Measurements from ENCODE around the gene KRTAP15-1. TPM values are rescaled to one million over a fixed set of nuclear protein-coding genes. Genes with fewer than 3 reads are reported as not detected.

Gene KRTAP15-1
- total RNA-seq, 1 donor from 2014 or later, result not detected

- DNase-seq (ENCODE audit: low spot score), result no peak
- no peaks in the 10 kb centered on the region for H3K36me3 Mint-ChIP-seq (ENCODE audit: low read depth, unreplicated experiment)
- no peak overlapping the region for H3K27ac Mint-ChIP-seq (ENCODE audit: unreplicated experiment)
- H3K9me3 Mint-ChIP-seq (ENCODE audit: unreplicated experiment), result no peaks in the 10 kb centered on the region
- peaks cover 2% of the 10 kb centered on the region for H3K27me3 Mint-ChIP-seq (ENCODE audit: unreplicated experiment)
- no peak overlapping the region for H3K4me3 Mint-ChIP-seq (ENCODE audit: unreplicated experiment)
- TF ChIP-seq, protein P1, sequence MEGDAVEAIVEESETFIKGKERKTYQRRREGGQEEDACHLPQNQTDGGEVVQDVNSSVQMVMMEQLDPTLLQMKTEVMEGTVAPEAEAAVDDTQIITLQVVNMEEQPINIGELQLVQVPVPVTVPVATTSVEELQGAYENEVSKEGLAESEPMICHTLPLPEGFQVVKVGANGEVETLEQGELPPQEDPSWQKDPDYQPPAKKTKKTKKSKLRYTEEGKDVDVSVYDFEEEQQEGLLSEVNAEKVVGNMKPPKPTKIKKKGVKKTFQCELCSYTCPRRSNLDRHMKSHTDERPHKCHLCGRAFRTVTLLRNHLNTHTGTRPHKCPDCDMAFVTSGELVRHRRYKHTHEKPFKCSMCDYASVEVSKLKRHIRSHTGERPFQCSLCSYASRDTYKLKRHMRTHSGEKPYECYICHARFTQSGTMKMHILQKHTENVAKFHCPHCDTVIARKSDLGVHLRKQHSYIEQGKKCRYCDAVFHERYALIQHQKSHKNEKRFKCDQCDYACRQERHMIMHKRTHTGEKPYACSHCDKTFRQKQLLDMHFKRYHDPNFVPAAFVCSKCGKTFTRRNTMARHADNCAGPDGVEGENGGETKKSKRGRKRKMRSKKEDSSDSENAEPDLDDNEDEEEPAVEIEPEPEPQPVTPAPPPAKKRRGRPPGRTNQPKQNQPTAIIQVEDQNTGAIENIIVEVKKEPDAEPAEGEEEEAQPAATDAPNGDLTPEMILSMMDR (IDR thresholded peaks at IDR 0.05; ENCODE audit: unreplicated experiment), result no peak
- no peaks in the 10 kb centered on the region for H3K4me1 Mint-ChIP-seq (ENCODE audit: unreplicated experiment)
These were observed 29.0 kb downstream of the KRTAP15-1 start for GRCh38 chr21:30468900-30469714.

DNA sequence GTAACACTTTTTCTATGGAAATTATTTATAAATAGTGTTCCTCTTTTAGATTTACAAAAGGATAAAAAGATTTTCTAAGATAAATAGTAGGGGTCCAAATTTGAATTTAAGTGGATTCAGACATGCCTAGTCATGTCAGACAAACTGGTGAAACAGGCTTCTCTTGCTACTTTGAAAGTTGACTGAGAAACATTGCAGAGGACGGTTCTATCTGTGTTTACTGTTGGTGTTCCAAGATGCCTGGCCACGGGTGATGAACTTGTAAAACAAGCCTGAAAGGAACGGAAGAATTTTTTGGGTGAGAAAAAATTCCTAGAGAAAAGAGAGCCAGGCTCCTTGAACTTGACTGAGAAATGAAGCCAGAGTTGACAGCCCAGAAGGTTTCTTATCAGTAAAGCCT is 37.9 kb downstream of the KRTAP15-1 start:
- Mint-ChIP-seq H3K4me1 (ENCODE audit: unreplicated experiment) (no peaks in the 10 kb centered on the region), H3K36me3 (ENCODE audit: low read depth, unreplicated experiment) (no peaks in the 10 kb centered on the region), H3K9me3 (ENCODE audit: unreplicated experiment) (no peaks in the 10 kb centered on the region), H3K4me3 (ENCODE audit: unreplicated experiment) (no peak overlapping the region), H3K27me3 (ENCODE audit: unreplicated experiment) (no peaks in the 10 kb centered on the region), H3K27ac (ENCODE audit: unreplicated experiment) (no peak overlapping the region)
- TF ChIP-seq, protein P1 (IDR thresholded peaks at IDR 0.05; ENCODE audit: unreplicated experiment), result no peak
- no peak for DNase-seq (ENCODE audit: low spot score)

DNA sequence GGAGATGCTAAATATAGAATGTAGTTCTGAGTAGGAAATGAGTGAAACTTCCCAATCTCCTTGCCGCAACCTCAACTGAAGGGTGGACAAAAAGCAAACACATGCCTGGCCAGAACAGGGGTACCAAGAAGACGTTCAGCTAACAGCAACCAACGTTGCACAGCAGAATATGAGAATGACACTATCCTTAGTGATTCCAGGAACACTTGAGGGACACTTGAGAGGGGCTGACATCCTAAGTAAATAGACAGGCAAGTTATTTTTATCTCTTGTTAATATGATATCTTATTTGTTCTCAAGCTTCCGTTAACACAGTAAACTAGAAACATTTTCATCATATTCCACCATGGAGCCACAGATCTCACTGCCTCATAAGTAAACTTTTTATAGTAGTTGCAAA is 39.2 kb downstream of the KRTAP15-1 start:
- TF ChIP-seq, protein P1 (IDR thresholded peaks at IDR 0.05; ENCODE audit: unreplicated experiment), result no peak
- H3K36me3 Mint-ChIP-seq (ENCODE audit: low read depth, unreplicated experiment), result no peaks in the 10 kb centered on the region
- no peaks in the 10 kb centered on the region for H3K4me1 Mint-ChIP-seq (ENCODE audit: unreplicated experiment)
- H3K27me3 Mint-ChIP-seq (ENCODE audit: unreplicated experiment), result no peaks in the 10 kb centered on the region
- no peak overlapping the region for H3K27ac Mint-ChIP-seq (ENCODE audit: unreplicated experiment)
- no peaks in the 10 kb centered on the region for H3K9me3 Mint-ChIP-seq (ENCODE audit: unreplicated experiment)
- no peak for DNase-seq (ENCODE audit: low spot score)
- H3K4me3 Mint-ChIP-seq (ENCODE audit: unreplicated experiment), result no peak overlapping the region

DNA sequence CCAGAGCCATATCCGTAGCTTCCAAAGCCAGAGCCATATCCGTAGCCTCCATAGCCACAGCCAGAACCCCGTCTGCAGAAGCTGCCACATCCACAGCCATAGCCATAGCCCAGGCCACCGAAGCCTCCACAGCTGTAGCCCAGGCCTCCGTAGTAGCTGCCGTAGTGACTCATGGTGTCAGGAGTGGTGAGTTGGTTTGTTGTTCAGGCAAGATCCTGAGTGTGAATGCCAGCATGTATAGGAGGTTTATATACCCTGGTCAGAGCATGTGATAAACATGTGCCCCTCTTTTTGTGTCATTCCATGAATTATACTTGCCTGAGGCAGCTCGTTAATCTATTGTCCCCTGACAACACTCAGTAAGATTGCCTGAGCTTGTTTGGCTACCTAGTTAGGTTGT is 40.1 kb downstream of the KRTAP15-1 start, which contains the start of gene KRTAP19-1:
KRTAP19-1 (minus strand) TSS at position 223 of the 400 bp plus-strand sequence; CDS start at position 173, 50 bp downstream.
- H3K36me3 Mint-ChIP-seq (ENCODE audit: low read depth, unreplicated experiment), result no peaks in the 10 kb centered on the region
- H3K9me3 Mint-ChIP-seq (ENCODE audit: unreplicated experiment), result no peaks in the 10 kb centered on the region
- TF ChIP-seq, protein P1 (IDR thresholded peaks at IDR 0.05; ENCODE audit: unreplicated experiment), result no peak
- DNase-seq (ENCODE audit: low spot score), result no peak
- no peak within 1 kb of the TSS for H3K27ac Mint-ChIP-seq (ENCODE audit: unreplicated experiment)
- no peaks in the 10 kb centered on the region for H3K4me1 Mint-ChIP-seq (ENCODE audit: unreplicated experiment)
- H3K27me3 Mint-ChIP-seq (ENCODE audit: unreplicated experiment), result no peaks in the 10 kb centered on the region
- H3K4me3 Mint-ChIP-seq (ENCODE audit: unreplicated experiment), result no peak within 1 kb of the TSS

GRCh38 chr21:30482130-30482529 is 42.1 kb downstream of the KRTAP15-1 start:
- Mint-ChIP-seq H3K9me3 (ENCODE audit: unreplicated experiment) (no peaks in the 10 kb centered on the region), H3K36me3 (ENCODE audit: low read depth, unreplicated experiment) (peaks cover 7% of the 10 kb centered on the region), H3K27ac (ENCODE audit: unreplicated experiment) (no peak overlapping the region), H3K4me3 (ENCODE audit: unreplicated experiment) (no peak overlapping the region), H3K27me3 (ENCODE audit: unreplicated experiment) (no peaks in the 10 kb centered on the region), H3K4me1 (ENCODE audit: unreplicated experiment) (no peaks in the 10 kb centered on the region)
- DNase-seq (ENCODE audit: low spot score), result no peak
- TF ChIP-seq, protein P1 (IDR thresholded peaks at IDR 0.05; ENCODE audit: unreplicated experiment), result no peak

Data from endothelial cell (in vitro differentiated cells).